ENCODE results near the gene BMF.

- TF ChIP-seq CTCF (conservative IDR thresholded peaks at IDR 0.05; ENCODE audit: low read length) (no peak), EZH2phosphoT487 (IDR thresholded peaks at IDR 0.05; ENCODE audit: borderline replicate concordance, low read depth, low read length) (no peak)
Observed at GRCh38 chr15:40060236-40060961, 48.3 kb downstream of the BMF start.
